ENCODE results near the gene GRK2. TPM values are rescaled to one million over a fixed set of nuclear protein-coding genes. Genes with fewer than 3 reads are reported as not detected.

Gene GRK2
- total RNA-seq, 4 donors from 2014 or later = 104 to 294 (median 160) TPM

DNA sequence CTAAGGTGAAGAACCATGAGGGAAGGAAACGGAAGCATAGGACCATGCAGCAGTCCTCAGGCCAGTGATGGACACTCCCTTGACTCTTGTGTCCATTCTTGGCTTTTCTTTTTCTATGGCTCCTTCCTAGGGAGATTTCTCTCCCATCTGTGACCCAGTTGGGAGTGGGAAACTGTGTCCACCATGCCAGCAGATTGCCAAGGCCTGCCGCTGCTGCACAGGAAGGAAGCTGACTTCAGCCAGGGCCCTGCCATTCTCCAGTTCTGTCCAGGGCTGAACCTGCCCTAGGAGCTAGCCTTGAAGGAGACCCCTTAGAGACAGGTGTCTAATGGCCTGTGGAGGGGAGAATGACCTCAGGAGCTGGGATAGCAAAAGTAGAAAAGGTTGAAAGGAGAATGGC lies 54.4 kb downstream of the GRK2 start:
- WGBS, 2 donors (ENCODE audit: low coverage in 1 of 2) = 90 to 100% methylated on average over 2 of the region's 2 CpGs
- Histone ChIP-seq H3K27me3 (no peaks in the 10 kb centered on the region), H3K36me3 (no peaks in the 10 kb centered on the region), H3K27ac (no peak overlapping the region), H3K4me1 (peaks cover 0 to 27% (median 22%) of the 10 kb centered on the region in 4 donors), H3K9me3 (no peaks in the 10 kb centered on the region), H3K4me3 (no peak overlapping the region)
- DNase-seq = no peak
- intact Hi-C loops (cut with DNase I; ENCODE audit: low total_unique reads) (no loop called here), in situ Hi-C loops (cut with MboI; ENCODE audit: low pct_ligation_motif_present in 1 of 4, low pct_unique_long_range_greater_than_20kb in 1 of 4, low sequenced_read_pairs in 3 of 4) (no loop called here)
- TF ChIP-seq POLR2A (IDR thresholded peaks at IDR 0.05) (no peak), POLR2AphosphoS5 (IDR thresholded peaks at IDR 0.05) (no peak), EP300 (IDR thresholded peaks at IDR 0.05; ENCODE audit: low read depth) (no peak)
- TF ChIP-seq, protein P1, sequence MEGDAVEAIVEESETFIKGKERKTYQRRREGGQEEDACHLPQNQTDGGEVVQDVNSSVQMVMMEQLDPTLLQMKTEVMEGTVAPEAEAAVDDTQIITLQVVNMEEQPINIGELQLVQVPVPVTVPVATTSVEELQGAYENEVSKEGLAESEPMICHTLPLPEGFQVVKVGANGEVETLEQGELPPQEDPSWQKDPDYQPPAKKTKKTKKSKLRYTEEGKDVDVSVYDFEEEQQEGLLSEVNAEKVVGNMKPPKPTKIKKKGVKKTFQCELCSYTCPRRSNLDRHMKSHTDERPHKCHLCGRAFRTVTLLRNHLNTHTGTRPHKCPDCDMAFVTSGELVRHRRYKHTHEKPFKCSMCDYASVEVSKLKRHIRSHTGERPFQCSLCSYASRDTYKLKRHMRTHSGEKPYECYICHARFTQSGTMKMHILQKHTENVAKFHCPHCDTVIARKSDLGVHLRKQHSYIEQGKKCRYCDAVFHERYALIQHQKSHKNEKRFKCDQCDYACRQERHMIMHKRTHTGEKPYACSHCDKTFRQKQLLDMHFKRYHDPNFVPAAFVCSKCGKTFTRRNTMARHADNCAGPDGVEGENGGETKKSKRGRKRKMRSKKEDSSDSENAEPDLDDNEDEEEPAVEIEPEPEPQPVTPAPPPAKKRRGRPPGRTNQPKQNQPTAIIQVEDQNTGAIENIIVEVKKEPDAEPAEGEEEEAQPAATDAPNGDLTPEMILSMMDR (IDR thresholded peaks at IDR 0.05) = no peak

DNA sequence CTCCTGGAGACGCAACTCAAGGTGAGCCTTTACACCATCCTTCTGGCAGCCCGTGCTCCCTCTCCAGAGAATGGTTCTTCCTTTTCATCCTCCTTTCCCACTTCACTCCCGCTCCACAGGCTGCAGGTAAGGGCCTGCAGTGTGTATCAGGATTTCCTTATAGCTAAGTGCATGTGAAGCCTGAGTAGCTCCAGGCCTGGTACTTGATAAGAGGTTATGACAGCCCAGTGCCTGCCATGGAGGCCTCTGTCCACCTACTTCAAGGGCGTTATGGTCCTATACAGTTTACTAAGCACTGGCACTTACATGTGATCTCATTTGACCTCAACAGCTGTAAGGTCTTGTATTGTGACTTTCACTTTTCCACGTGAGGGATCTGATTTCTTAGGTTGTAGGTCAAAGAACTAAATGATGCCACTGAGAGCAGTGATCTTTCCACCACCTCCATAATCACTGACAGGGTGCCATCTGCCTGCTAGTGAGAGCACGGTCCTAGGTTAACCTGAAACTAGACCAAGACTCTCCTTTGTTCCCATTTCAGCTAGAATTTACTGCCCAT lies 55.1 kb downstream of the GRK2 start:
- Histone ChIP-seq H3K27me3 (no peaks in the 10 kb centered on the region), H3K4me1 (peaks cover 0 to 27% (median 20%) of the 10 kb centered on the region in 4 donors), H3K9me3 (no peaks in the 10 kb centered on the region), H3K27ac (no peak overlapping the region), H3K4me3 (no peak overlapping the region), H3K36me3 (no peaks in the 10 kb centered on the region)
- DNase-seq = no peak
- intact Hi-C loops (cut with DNase I; ENCODE audit: low total_unique reads) (no loop called here), in situ Hi-C loops (cut with MboI; ENCODE audit: low pct_ligation_motif_present in 1 of 4, low pct_unique_long_range_greater_than_20kb in 1 of 4, low sequenced_read_pairs in 3 of 4) (no loop called here)
- no peak for TF ChIP-seq POLR2A (IDR thresholded peaks at IDR 0.05)
- no peak for TF ChIP-seq EP300 (IDR thresholded peaks at IDR 0.05; ENCODE audit: low read depth)
- TF ChIP-seq, protein P1 (IDR thresholded peaks at IDR 0.05) = no peak
- TF ChIP-seq POLR2AphosphoS5 (IDR thresholded peaks at IDR 0.05) = no peak
- 50 to 77% methylated on average over 2 to 6 of the region's 6 CpGs for WGBS, 2 donors (ENCODE audit: low coverage in 1 of 2)

DNA sequence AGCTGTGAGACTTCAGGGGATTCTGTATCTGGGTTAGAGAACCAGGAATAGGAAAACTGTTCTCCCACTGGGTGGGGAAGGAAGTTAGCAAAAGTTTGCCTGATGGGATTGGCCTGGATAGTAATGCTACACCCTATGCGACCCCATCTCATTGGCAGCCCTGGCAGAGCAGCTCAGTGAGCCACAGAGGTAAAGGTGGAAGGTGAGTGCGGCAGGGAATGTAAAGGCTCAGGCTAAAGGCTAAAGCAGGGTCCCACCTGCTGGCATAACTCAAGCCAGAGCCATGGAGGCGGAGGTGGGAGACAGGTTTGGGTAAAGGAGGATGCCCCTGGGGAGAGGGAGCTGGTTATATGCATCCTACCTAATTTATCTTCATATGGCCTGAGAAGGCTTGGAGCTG lies 55.8 kb downstream of the GRK2 start:
- no peaks in the 10 kb centered on the region for H3K9me3 ChIP-seq
- DNase-seq = no peak
- 87 to 100% methylated on average over 1 to 3 of the region's 3 CpGs for WGBS, 2 donors (ENCODE audit: low coverage in 1 of 2)
- no peak overlapping the region for H3K4me3 ChIP-seq
- TF ChIP-seq EP300 (IDR thresholded peaks at IDR 0.05; ENCODE audit: low read depth) = no peak
- TF ChIP-seq, protein P1 (IDR thresholded peaks at IDR 0.05) = no peak
- TF ChIP-seq POLR2AphosphoS5 (IDR thresholded peaks at IDR 0.05) = no peak
- no peak for TF ChIP-seq POLR2A (IDR thresholded peaks at IDR 0.05)
- no peaks in the 10 kb centered on the region for H3K36me3 ChIP-seq
- H3K4me1 ChIP-seq = peaks cover 0 to 24% (median 17%) of the 10 kb centered on the region in 4 donors
- H3K27ac ChIP-seq = no peak overlapping the region
- in situ Hi-C loops (cut with MboI; ENCODE audit: low pct_ligation_motif_present in 1 of 4, low pct_unique_long_range_greater_than_20kb in 1 of 4, low sequenced_read_pairs in 3 of 4) (no loop called here), intact Hi-C loops (cut with DNase I; ENCODE audit: low total_unique reads) (no loop called here)
- no peaks in the 10 kb centered on the region for H3K27me3 ChIP-seq

DNA sequence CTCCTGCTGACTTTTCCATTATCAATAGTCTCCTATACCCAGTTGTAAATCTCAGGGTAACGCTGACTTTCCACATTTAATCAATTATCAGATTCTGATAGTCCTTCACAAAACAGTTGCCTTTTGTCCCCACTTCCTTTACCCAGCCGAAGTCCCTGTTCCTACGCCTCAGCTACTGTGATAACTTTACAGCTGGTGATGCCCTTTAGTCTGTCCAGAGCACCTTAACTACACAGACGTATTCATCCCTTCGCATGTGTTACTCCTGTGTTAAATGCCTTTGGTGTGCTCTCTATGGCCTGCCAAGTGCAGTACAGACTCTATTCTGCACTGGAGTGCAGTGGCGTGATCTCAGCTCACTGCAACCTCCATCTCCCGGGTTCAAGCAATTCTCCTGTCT lies 57.3 kb downstream of the GRK2 start:
- H3K27me3 ChIP-seq = no peaks in the 10 kb centered on the region
- DNase-seq = no peak
- H3K4me1 ChIP-seq = peaks cover 0 to 18% (median 12%) of the 10 kb centered on the region in 4 donors
- H3K36me3 ChIP-seq = no peaks in the 10 kb centered on the region
- no peaks in the 10 kb centered on the region for H3K9me3 ChIP-seq
- H3K27ac ChIP-seq = no peak overlapping the region
- intact Hi-C loops (cut with DNase I; ENCODE audit: low total_unique reads) = no loop called here
- TF ChIP-seq POLR2A (IDR thresholded peaks at IDR 0.05) = no peak
- TF ChIP-seq EP300 (IDR thresholded peaks at IDR 0.05; ENCODE audit: low read depth) = no peak
- TF ChIP-seq POLR2AphosphoS5 (IDR thresholded peaks at IDR 0.05) = no peak
- TF ChIP-seq, protein P1 (IDR thresholded peaks at IDR 0.05) = no peak
- no peak overlapping the region for H3K4me3 ChIP-seq
- in situ Hi-C loops (cut with MboI; ENCODE audit: low pct_ligation_motif_present in 1 of 4, low pct_unique_long_range_greater_than_20kb in 1 of 4, low sequenced_read_pairs in 3 of 4) = no loop called here
- WGBS, 2 donors (ENCODE audit: low coverage in 1 of 2) = 77 to 91% methylated on average over 6 to 7 of the region's 7 CpGs
